Epithelial cell of proximal tubule (primary cell): ENCODE data around the gene LDB2. TPM values are rescaled to one million over a fixed set of nuclear protein-coding genes. Genes with fewer than 3 reads are reported as not detected.

Source experiments
- DNase-seq: peaks from one replicate; pipeline ENCODE4 v3.0.0-alpha.2; 2011; ENCODE audit warnings: low read depth
- H3K4me3 ChIP-seq: 2 replicates; pipeline ENCODE4 v1.5.1; 2011; ENCODE audit warnings: low read depth, mild to moderate bottlenecking, low read length
- total RNA-seq: library from RNA; depleted of rRNA; stranded (reverse); fragments of >200 nt; gene quantifications from 2 replicates; pipeline ENCODE4 v1.2.3, GENCODE V29; 2015
- TF ChIP-seq, protein P1 (sequence below): conservative IDR thresholded peaks from 2 replicates; pipeline ENCODE4 v1.5.1; 2012; ENCODE audit warnings: low read depth, mild to moderate bottlenecking, low read length

The LDB2 gene
- total RNA-seq, 1 donor from 2014 or later = 0.75 TPM

DNA sequence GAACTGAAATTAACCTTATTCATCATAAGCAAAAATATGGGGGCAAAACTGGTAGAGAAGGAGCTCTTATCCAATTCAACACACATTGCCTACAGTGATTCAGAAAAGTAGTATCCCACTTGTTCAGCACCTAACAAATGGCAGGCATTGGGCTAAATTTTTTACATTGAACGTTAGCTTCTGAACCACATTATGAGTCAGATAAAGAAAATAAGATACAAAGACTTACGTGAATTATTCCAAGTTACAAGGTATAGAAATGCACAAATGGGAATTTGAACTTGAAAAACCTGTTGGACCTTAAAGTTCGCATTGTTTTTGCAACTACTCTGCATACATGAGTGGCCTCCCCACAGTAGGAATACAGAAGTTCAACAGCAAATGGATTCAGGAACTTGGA, 210.6 kb downstream of the LDB2 start:
- no peak for DNase-seq
- H3K4me3 ChIP-seq = no peak overlapping the region
- TF ChIP-seq, protein P1, sequence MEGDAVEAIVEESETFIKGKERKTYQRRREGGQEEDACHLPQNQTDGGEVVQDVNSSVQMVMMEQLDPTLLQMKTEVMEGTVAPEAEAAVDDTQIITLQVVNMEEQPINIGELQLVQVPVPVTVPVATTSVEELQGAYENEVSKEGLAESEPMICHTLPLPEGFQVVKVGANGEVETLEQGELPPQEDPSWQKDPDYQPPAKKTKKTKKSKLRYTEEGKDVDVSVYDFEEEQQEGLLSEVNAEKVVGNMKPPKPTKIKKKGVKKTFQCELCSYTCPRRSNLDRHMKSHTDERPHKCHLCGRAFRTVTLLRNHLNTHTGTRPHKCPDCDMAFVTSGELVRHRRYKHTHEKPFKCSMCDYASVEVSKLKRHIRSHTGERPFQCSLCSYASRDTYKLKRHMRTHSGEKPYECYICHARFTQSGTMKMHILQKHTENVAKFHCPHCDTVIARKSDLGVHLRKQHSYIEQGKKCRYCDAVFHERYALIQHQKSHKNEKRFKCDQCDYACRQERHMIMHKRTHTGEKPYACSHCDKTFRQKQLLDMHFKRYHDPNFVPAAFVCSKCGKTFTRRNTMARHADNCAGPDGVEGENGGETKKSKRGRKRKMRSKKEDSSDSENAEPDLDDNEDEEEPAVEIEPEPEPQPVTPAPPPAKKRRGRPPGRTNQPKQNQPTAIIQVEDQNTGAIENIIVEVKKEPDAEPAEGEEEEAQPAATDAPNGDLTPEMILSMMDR = no peak

DNA sequence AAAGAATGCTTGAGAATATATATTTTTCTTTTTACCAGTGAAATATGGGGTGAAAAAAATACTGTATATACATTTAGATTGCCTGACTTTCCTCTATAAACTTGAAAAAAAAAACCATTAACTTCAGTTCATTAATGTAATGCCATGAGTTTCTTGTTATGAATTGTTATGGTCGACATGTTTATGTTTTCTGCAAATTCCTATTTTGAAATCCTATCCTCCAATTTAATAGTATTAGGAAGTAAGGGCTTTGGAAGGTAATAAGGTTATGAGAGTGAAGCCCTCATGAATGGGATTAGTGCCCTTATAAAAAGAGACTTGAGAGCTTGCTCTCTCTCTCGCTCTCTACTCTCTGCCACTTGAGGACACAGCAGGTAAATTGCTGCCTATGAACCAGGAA, 211.4 kb downstream of the LDB2 start:
- TF ChIP-seq, protein P1 = no peak
- no peak for DNase-seq
- no peak overlapping the region for H3K4me3 ChIP-seq

GRCh38 chr4:16686195-16686594, 212.2 kb downstream of the LDB2 start:
- H3K4me3 ChIP-seq = no peak overlapping the region
- DNase-seq = no peak
- TF ChIP-seq, protein P1 = no peak

DNA sequence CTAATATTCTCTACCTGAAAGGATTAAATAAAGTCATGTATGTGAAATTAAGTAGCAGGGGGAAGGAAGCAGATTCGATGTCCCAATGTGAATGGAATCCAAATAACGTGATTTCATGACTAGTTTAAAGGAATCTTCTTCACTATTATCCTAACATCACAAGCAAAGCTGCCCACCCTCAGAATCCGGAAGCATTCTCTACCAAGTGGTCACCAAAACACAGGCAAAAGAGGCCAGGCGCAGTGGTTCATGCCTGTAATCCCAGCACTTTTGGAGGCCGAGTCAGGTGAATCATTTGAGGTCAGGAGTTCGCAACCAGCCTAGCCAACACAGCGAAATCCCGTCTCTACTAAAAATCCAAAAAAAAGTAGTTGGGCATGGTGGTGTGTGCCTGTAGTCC, 212.9 kb downstream of the LDB2 start:
- no peak for DNase-seq
- TF ChIP-seq, protein P1 = no peak
- H3K4me3 ChIP-seq = no peak overlapping the region

DNA sequence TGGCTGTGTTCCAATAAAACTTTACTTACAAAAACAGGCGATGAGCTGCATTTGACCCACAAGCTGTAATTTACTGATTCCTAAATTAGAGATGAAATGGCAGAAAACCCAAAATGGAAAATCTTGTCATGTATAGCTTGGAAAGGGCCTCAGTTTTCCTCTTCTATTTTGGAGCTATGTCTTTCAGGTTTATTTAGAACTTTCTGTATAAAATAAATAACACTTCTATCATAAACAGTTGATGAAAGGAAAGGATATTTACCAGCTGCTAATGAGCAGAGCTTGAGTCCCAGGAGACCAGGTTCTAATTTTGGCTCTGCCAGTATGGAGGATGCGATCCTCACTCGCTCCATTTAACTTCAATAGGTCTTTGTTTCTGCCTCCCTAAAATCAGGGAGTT, 213.5 kb downstream of the LDB2 start:
- no peak overlapping the region for H3K4me3 ChIP-seq
- no peak for DNase-seq
- TF ChIP-seq, protein P1 = no peak

DNA sequence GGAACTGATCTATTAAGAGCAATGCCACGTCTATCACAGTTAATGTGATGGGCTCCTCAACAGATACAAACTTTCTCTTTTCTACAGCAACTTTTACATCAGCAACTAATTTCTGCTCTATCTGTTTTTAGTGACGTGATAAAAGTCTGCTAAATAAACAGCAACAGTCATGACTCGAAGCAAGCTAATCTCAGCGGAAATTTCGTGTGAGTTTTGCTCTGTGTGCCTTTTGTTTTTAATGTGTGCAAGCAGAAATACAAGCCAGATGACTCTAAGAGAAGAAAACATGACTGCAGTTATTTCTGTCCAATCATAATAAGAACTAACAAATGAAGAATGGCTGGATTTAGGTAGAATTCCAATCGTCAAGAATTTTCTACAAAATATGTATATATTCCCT, 214.3 kb downstream of the LDB2 start:
- DNase-seq = no peak
- H3K4me3 ChIP-seq = no peak overlapping the region
- TF ChIP-seq, protein P1 = no peak

DNA sequence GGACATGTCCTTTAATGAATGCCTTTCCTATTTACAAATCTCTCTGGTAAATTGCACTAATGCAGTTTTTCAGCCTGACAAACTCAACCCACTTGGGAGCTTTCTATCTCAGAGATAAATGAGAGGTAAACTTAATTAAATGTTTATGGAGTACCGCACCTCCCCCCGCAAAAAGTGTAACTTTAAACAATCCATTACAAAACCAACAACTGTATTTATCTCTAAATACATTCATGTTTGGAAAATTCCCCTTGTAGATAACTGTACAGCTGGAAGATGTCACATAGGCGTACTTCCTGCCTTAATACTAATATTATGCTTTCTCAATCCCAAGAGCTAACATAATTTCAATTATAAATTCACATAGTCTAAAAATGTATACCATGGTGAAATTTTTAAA, 215.5 kb downstream of the LDB2 start:
- no peak for DNase-seq
- TF ChIP-seq, protein P1 = no peak
- H3K4me3 ChIP-seq = no peak overlapping the region
